ENCODE results near the gene MRAP.

MRAP gene

GRCh38 chr21:32330784-32331311 lies 32.2 kb downstream of the MRAP start:
- Histone ChIP-seq H3K36me3 (replicated peaks; ENCODE audit: insufficient read depth, low read length) (peaks cover 4% of the 10 kb centered on the region), H3F3A (ENCODE audit: insufficient read depth, low read length) (no peaks in the 10 kb centered on the region), H3K4me3 (ENCODE audit: low read length) (no peak overlapping the region), H3K9me3 (replicated peaks; ENCODE audit: insufficient read depth, low read length) (no peaks in the 10 kb centered on the region), H3K9me2 (replicated peaks; ENCODE audit: insufficient read depth, low read length) (no peaks in the 10 kb centered on the region), H2AFZ (ENCODE audit: low read length) (no peak overlapping the region), H3K27me3 (replicated peaks; ENCODE audit: insufficient read depth, low read length) (no peaks in the 10 kb centered on the region), H4K20me1 (ENCODE audit: insufficient read depth, low read length) (no peaks in the 10 kb centered on the region), H3K9ac (ENCODE audit: low read length) (no peak overlapping the region), H3K27ac (ENCODE audit: low read length) (no peak overlapping the region), H3K4me2 (ENCODE audit: low read depth, low read length) (no peak overlapping the region), H3K4me1 (ENCODE audit: low read length) (no peaks in the 10 kb centered on the region), H3K79me2 (ENCODE audit: low read length) (no peaks in the 10 kb centered on the region)
- no peak for DNase-seq
- TF ChIP-seq CTCF (IDR thresholded peaks at IDR 0.05; ENCODE audit: low read length) (no peak), EZH2phosphoT487 (IDR thresholded peaks at IDR 0.05; ENCODE audit: low read length) (no peak), EZH2 (optimal IDR thresholded peaks at IDR 0.05; ENCODE audit: low read depth, low read length) (no peak)

GRCh38 chr21:32331444-32332305 lies 33.0 kb downstream of the MRAP start:
- no peak overlapping the region for H3K9ac ChIP-seq (ENCODE audit: low read length)

DNA sequence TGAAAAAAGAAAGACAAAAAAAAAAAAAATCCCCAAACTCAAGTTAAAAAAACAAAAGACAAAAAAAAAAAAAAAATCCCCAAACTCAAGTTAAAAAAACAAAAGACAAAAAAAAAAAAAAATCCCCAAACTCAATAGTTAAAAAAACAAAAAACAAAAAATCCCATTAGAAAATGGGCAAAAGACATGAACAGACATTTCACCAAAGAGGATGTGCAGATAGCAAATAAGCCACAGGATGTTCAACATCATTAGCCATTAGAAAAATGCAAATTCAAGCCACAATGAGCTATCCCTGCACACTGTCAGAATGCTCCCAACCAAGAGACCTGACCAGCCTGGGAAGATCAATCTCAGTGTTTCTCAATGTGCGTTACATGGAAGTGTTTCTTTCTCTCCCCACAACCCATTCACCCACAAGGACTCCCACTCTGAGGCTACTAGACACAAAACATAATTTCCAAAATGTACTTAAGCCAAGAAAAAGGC lies 33.9 kb downstream of the MRAP start:
- Histone ChIP-seq H3K36me3 (replicated peaks; ENCODE audit: insufficient read depth, low read length) (peaks cover 4% of the 10 kb centered on the region), H4K20me1 (ENCODE audit: insufficient read depth, low read length) (no peaks in the 10 kb centered on the region), H3K9me2 (replicated peaks; ENCODE audit: insufficient read depth, low read length) (no peaks in the 10 kb centered on the region), H3K79me2 (ENCODE audit: low read length) (no peaks in the 10 kb centered on the region), H3K27ac (ENCODE audit: low read length) (no peak overlapping the region), H3K4me3 (ENCODE audit: low read length) (no peak overlapping the region), H2AFZ (ENCODE audit: low read length) (no peak overlapping the region), H3K27me3 (replicated peaks; ENCODE audit: insufficient read depth, low read length) (no peaks in the 10 kb centered on the region), H3K4me1 (ENCODE audit: low read length) (no peaks in the 10 kb centered on the region), H3K9ac (ENCODE audit: low read length) (no peak overlapping the region), H3F3A (ENCODE audit: insufficient read depth, low read length) (no peaks in the 10 kb centered on the region), H3K9me3 (replicated peaks; ENCODE audit: insufficient read depth, low read length) (no peaks in the 10 kb centered on the region), H3K4me2 (ENCODE audit: low read depth, low read length) (no peak overlapping the region)
- no peak for DNase-seq
- no peak for TF ChIP-seq EZH2 (optimal IDR thresholded peaks at IDR 0.05; ENCODE audit: low read depth, low read length)
- no peak for TF ChIP-seq EZH2phosphoT487 (IDR thresholded peaks at IDR 0.05; ENCODE audit: low read length)
- no peak for TF ChIP-seq CTCF (IDR thresholded peaks at IDR 0.05; ENCODE audit: low read length)

More at GRCh38 chr21:32331444-32332305, 33.0 kb downstream of the MRAP start:
- no peak overlapping the region for H3K4me2 ChIP-seq (ENCODE audit: low read depth, low read length)
- H3K27ac ChIP-seq (ENCODE audit: low read length), result no peak overlapping the region
- DNase-seq, result no peak
- no peaks in the 10 kb centered on the region for H3K79me2 ChIP-seq (ENCODE audit: low read length)
- H2AFZ ChIP-seq (ENCODE audit: low read length), result no peak overlapping the region
- H3F3A ChIP-seq (ENCODE audit: insufficient read depth, low read length), result no peaks in the 10 kb centered on the region
- H3K4me3 ChIP-seq (ENCODE audit: low read length), result no peak overlapping the region
- no peaks in the 10 kb centered on the region for H3K4me1 ChIP-seq (ENCODE audit: low read length)
- no peaks in the 10 kb centered on the region for H3K27me3 ChIP-seq (replicated peaks; ENCODE audit: insufficient read depth, low read length)
- TF ChIP-seq EZH2phosphoT487 (IDR thresholded peaks at IDR 0.05; ENCODE audit: low read length) (no peak), EZH2 (optimal IDR thresholded peaks at IDR 0.05; ENCODE audit: low read depth, low read length) (no peak), CTCF (IDR thresholded peaks at IDR 0.05; ENCODE audit: low read length) (no peak)
- H3K9me3 ChIP-seq (replicated peaks; ENCODE audit: insufficient read depth, low read length), result no peaks in the 10 kb centered on the region
- no peaks in the 10 kb centered on the region for H3K9me2 ChIP-seq (replicated peaks; ENCODE audit: insufficient read depth, low read length)
- H3K36me3 ChIP-seq (replicated peaks; ENCODE audit: insufficient read depth, low read length), result peaks cover 4% of the 10 kb centered on the region
- no peaks in the 10 kb centered on the region for H4K20me1 ChIP-seq (ENCODE audit: insufficient read depth, low read length)
